NT2/D1 (cell line): ENCODE results near the gene LPIN3.

Source experiments
- SUZ12 ChIP-seq: IDR thresholded peaks from 2 replicates; pipeline ENCODE4 v1.6.1; 2011; ENCODE audit not compliant: insufficient read length, insufficient read depth; ENCODE audit errors: extremely low read depth
- YY1 ChIP-seq: IDR thresholded peaks from 2 replicates; pipeline ENCODE4 v1.6.1; 2011; ENCODE audit not compliant: insufficient read length, insufficient read depth
- ZNF274 ChIP-seq: IDR thresholded peaks from 2 replicates; pipeline ENCODE4 v1.6.1; 2011; ENCODE audit warnings: mild to moderate bottlenecking, low read depth, low read length

- no peak for TF ChIP-seq ZNF274
- no peak for TF ChIP-seq SUZ12
- TF ChIP-seq YY1, result no peak
Measured at GRCh38 chr20:41316602-41317545, 23.7 kb upstream of the LPIN3 start.
